GM18519 (cell line): ENCODE results near the gene WDR72.

Experiments
- ATAC-seq: cut with Tn5 transposase; IDR thresholded peaks from one replicate; pipeline ENCODE4 v1.9.1; 2021; ENCODE audit warnings: mild to moderate bottlenecking, moderate library complexity; ENCODE audit not compliant: unreplicated experiment, low FRiP score

WDR72 gene

GRCh38 chr15:53472210-53472609 lies 287.3 kb downstream of the WDR72 start:
- no peak for ATAC-seq

DNA sequence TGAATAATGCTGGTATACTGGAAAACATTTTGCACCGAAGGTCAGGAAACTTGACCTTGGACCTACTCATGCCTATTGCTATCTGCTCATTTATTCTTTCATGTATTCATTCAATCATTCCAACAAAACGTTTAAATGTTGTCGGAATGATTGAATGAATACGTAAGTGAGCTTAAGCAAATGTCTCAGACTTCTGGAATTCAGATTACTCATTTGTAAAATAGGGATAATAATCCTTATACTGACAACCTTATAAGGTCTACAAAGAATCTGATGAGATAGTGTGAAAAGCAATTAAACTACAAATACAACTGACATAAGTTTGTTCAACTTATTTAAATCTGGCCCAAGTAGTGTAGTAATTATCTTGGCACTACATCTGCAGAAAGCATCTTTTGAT lies 288.7 kb downstream of the WDR72 start:
- ATAC-seq = no peak

GRCh38 chr15:53469422-53469821 lies 290.0 kb downstream of the WDR72 start:
- ATAC-seq = no peak
